ENCODE measurements around the gene KDM5C. TPM values are rescaled to one million over a fixed set of nuclear protein-coding genes. Genes with fewer than 3 reads are reported as not detected.

The KDM5C gene
- total RNA-seq, 2 donors from 2014 or later = 57.4 to 101 TPM

GRCh38 chrX:53260836-53261235, 35.8 kb upstream of the KDM5C start:
- H3K4me1 ChIP-seq (ENCODE audit: control insufficient read depth in 1 of 2, low read depth in 2 of 2) = no peaks in the 10 kb centered on the region
- DNase-seq (ENCODE audit: low spot score) (no peak), ATAC-seq (ENCODE audit: insufficient number of reproducible peaks, low FRiP score, low read depth) (no peak)
- no peaks in the 10 kb centered on the region for H3K36me3 ChIP-seq
- H3K4me3 ChIP-seq = no peak overlapping the region
- no peak for TF ChIP-seq CTCF (IDR thresholded peaks at IDR 0.05)
- no peak overlapping the region for H3K27ac ChIP-seq
- no peaks in the 10 kb centered on the region for H3K27me3 ChIP-seq (replicated peaks; ENCODE audit: insufficient read depth)
- H3K9me3 ChIP-seq = no peaks in the 10 kb centered on the region

GRCh38 chrX:53257670-53258423, 32.8 kb upstream of the KDM5C start:
- Histone ChIP-seq H3K4me3 (no peak overlapping the region), H3K4me1 (ENCODE audit: control insufficient read depth in 1 of 2, low read depth in 2 of 2) (no peaks in the 10 kb centered on the region), H3K27ac (no peak overlapping the region), H3K36me3 (no peaks in the 10 kb centered on the region), H3K9me3 (no peaks in the 10 kb centered on the region), H3K27me3 (replicated peaks; ENCODE audit: insufficient read depth) (no peaks in the 10 kb centered on the region)
- no peak for DNase-seq (ENCODE audit: low spot score)
- TF ChIP-seq CTCF (IDR thresholded peaks at IDR 0.05) = no peak
- ATAC-seq (ENCODE audit: insufficient number of reproducible peaks, low FRiP score, low read depth) = no peak

GRCh38 chrX:53257166-53257565, 32.2 kb upstream of the KDM5C start:
- H3K27ac ChIP-seq = no peak overlapping the region
- no peak for TF ChIP-seq CTCF (IDR thresholded peaks at IDR 0.05)
- no peak overlapping the region for H3K4me3 ChIP-seq
- H3K27me3 ChIP-seq (replicated peaks; ENCODE audit: insufficient read depth) = no peaks in the 10 kb centered on the region
- H3K4me1 ChIP-seq (ENCODE audit: control insufficient read depth in 1 of 2, low read depth in 2 of 2) = no peaks in the 10 kb centered on the region
- H3K9me3 ChIP-seq = no peaks in the 10 kb centered on the region
- ATAC-seq (ENCODE audit: insufficient number of reproducible peaks, low FRiP score, low read depth) (no peak), DNase-seq (ENCODE audit: low spot score) (no peak)
- H3K36me3 ChIP-seq = no peaks in the 10 kb centered on the region

GRCh38 chrX:53256446-53257041, 31.5 kb upstream of the KDM5C start:
- H3K4me3 ChIP-seq = no peak overlapping the region
- no peak for TF ChIP-seq CTCF (IDR thresholded peaks at IDR 0.05)
- H3K36me3 ChIP-seq = no peaks in the 10 kb centered on the region
- DNase-seq (ENCODE audit: low spot score) = no peak
- no peaks in the 10 kb centered on the region for H3K9me3 ChIP-seq
- H3K27ac ChIP-seq = no peak overlapping the region
- ATAC-seq (ENCODE audit: insufficient number of reproducible peaks, low FRiP score, low read depth) = no peak
- H3K27me3 ChIP-seq (replicated peaks; ENCODE audit: insufficient read depth) = no peaks in the 10 kb centered on the region
- no peaks in the 10 kb centered on the region for H3K4me1 ChIP-seq (ENCODE audit: control insufficient read depth in 1 of 2, low read depth in 2 of 2)

- no peaks in the 10 kb centered on the region for H3K27me3 ChIP-seq (replicated peaks; ENCODE audit: insufficient read depth)
- H3K4me1 ChIP-seq (ENCODE audit: control insufficient read depth in 1 of 2, low read depth in 2 of 2) = no peaks in the 10 kb centered on the region
- DNase-seq (ENCODE audit: low spot score) = no peak
- no peak for TF ChIP-seq CTCF (IDR thresholded peaks at IDR 0.05)
- no peaks in the 10 kb centered on the region for H3K36me3 ChIP-seq
- H3K4me3 ChIP-seq = no peak overlapping the region
- H3K27ac ChIP-seq = no peak overlapping the region
- no peak for ATAC-seq (ENCODE audit: insufficient number of reproducible peaks, low FRiP score, low read depth)
- no peaks in the 10 kb centered on the region for H3K9me3 ChIP-seq
Observed at GRCh38 chrX:53255738-53256191, 30.8 kb upstream of the KDM5C start.

All from thoracic aorta (tissue), 2 donors.